Choroid plexus epithelial cell (primary cell): ENCODE measurements around the gene KIF13A.
"Not testable (repeated sequence)": the region's sequence is repeated elsewhere in the genome, so short reads cannot be mapped to it uniquely, and the experiment has no call there.

ENCODE experiments used
- DNase-seq: peaks from one replicate; pipeline ENCODE4 v3.0.0-alpha.2; 2010; ENCODE audit warnings: low read depth
- H3K4me3 ChIP-seq: 2 replicates; pipeline ENCODE4 v1.5.1; 2011; ENCODE audit warnings: low read depth, mild to moderate bottlenecking, control low read depth, low read length, moderate library complexity
- CTCF ChIP-seq: conservative IDR thresholded peaks from 2 replicates; pipeline ENCODE4 v1.5.1; 2011; ENCODE audit warnings: low read depth, mild to moderate bottlenecking, control low read depth, inconsistent platforms, low read length, moderate library complexity

KIF13A gene

GRCh38 chr6:17813542-17813941 lies 173.9 kb downstream of the KIF13A start:
- DNase-seq = no peak
- no peak for TF ChIP-seq CTCF
- no peak overlapping the region for H3K4me3 ChIP-seq

- no peak for DNase-seq
- H3K4me3 ChIP-seq = no peak overlapping the region
- no peak for TF ChIP-seq CTCF
Observed at GRCh38 chr6:17812311-17812710, 175.1 kb downstream of the KIF13A start.

- no peak overlapping the region for H3K4me3 ChIP-seq
- no peak for DNase-seq
- no peak for TF ChIP-seq CTCF
Observed at GRCh38 chr6:17808609-17809008, 178.8 kb downstream of the KIF13A start.

- not testable (repeated sequence) for DNase-seq, H3K4me3 ChIP-seq
Observed at GRCh38 chr6:17807431-17807830, 180.0 kb downstream of the KIF13A start.

- TF ChIP-seq CTCF = no peak
- no peak overlapping the region for H3K4me3 ChIP-seq
Observed at GRCh38 chr6:17803409-17803808, 184.0 kb downstream of the KIF13A start.

GRCh38 chr6:17798477-17799154 lies 188.8 kb downstream of the KIF13A start:
- no peak overlapping the region for H3K4me3 ChIP-seq
- TF ChIP-seq CTCF = no peak
- DNase-seq = no peak

More at GRCh38 chr6:17803409-17803808, 184.0 kb downstream of the KIF13A start:
- DNase-seq = no peak

GRCh38 chr6:17790489-17790888 lies 196.9 kb downstream of the KIF13A start:
- no peak overlapping the region for H3K4me3 ChIP-seq
- TF ChIP-seq CTCF = no peak
- peak; percentile 11 for DNase-seq
